Endothelial cell of umbilical vein (primary cell): ENCODE data around the gene KIAA1614. TPM values are rescaled to one million over a fixed set of nuclear protein-coding genes. Genes with fewer than 3 reads are reported as not detected.

Experiments
- BruUV-seq: library from RNA; stranded (reverse); fragments of 400-500 nt; replicated peaks from 2 replicates; lab custom pipeline; 2021; lab: Mats Ljungman, UMichigan
- CTCF ChIA-PET: fragments of 300-600, 350-600 bp; sonication (Branson Sonifier 250); formaldehyde crosslinking; loops from one replicate; lab custom pipeline; 2021; ENCODE audit warnings: antibody characterized with exemption, inconsistent platforms; lab: Charles Lee
- POLR2A ChIA-PET: fragments of 300-600, 350-600 bp; sonication (Branson Sonifier 250); formaldehyde crosslinking; loops from one replicate; lab custom pipeline; 2021; ENCODE audit warnings: antibody characterized with exemption, inconsistent platforms; lab: Charles Lee
- DNase-seq: peaks from one replicate; pipeline ENCODE4 v3.0.0-alpha.2; 2011; ENCODE audit warnings: low read depth, low spot score
- FAIRE-seq: peaks from 2 replicates; lab custom pipeline; 2011; peaks lifted over from hg19 to GRCh38; lab: Jason Lieb, UNC
- H2AFZ ChIP-seq: 2 replicates; pipeline ENCODE4 v1.6.0; 2012; ENCODE audit warnings: low read depth, low read length, control low read depth, inconsistent platforms
- H3K27ac ChIP-seq: 2 replicates; pipeline ENCODE4 v1.5.1; 2011; ENCODE audit warnings: low read depth, mild to moderate bottlenecking, control low read depth, low read length, moderate library complexity; ENCODE audit not compliant: insufficient read depth
- H3K27me3 ChIP-seq, 2 experiments: 2 replicates each; pipeline versions ENCODE4 v1.6.0 to v1.6.1; 2011; ENCODE audit warnings: low read length in 2 of 2, mixed read lengths in 1 of 2; ENCODE audit not compliant: control insufficient read depth in 2 of 2, insufficient read depth in 2 of 2
- H3K36me3 ChIP-seq, 2 experiments: 2 replicates in 1 of 2; 3 replicates in 1 of 2; pipeline ENCODE4 v1.5.1; 2011; ENCODE audit warnings: low read length in 2 of 2, mild to moderate bottlenecking in 1 of 2, moderate library complexity in 1 of 2; ENCODE audit not compliant: control insufficient read depth in 2 of 2, insufficient read depth in 2 of 2; ENCODE audit errors: extremely low read depth in 1 of 2
- H3K4me1 ChIP-seq: 3 replicates; pipeline ENCODE4 v1.5.1; 2011; ENCODE audit warnings: mild to moderate bottlenecking, low read length; ENCODE audit not compliant: control insufficient read depth, insufficient read depth; ENCODE audit errors: extremely low read depth
- H3K4me2 ChIP-seq: 2 replicates; pipeline ENCODE4 v1.6.1; 2011; ENCODE audit warnings: low read length, control low read depth, mixed read lengths; ENCODE audit not compliant: insufficient read depth
- H3K4me3 ChIP-seq, 3 experiments: fragments of 200-600 bp in 1 of 3; sonication (generic), shearing (Covaris generic) in 1 of 3; replicated peaks in 1 of 3; 2 replicates each; pipeline ENCODE4 v1.5.1; 2011 to 2016; ENCODE audit warnings: control low read depth in 3 of 3, low read length in 3 of 3, mild to moderate bottlenecking in 2 of 3, inconsistent platforms in 1 of 3, low read depth in 1 of 3, moderate library complexity in 1 of 3; ENCODE audit not compliant: insufficient read depth in 1 of 3
- H3K79me2 ChIP-seq: 2 replicates; pipeline ENCODE4 v1.6.0; 2012; ENCODE audit warnings: low read length, inconsistent platforms; ENCODE audit not compliant: control insufficient read depth, insufficient read depth
- H3K9ac ChIP-seq: replicated peaks from 2 replicates; pipeline ENCODE3; 2011; ENCODE audit warnings: low read length, control low read depth; ENCODE audit not compliant: insufficient read depth; ENCODE audit errors: extremely low read depth
- H3K9me1 ChIP-seq: replicated peaks from 3 replicates; pipeline ENCODE4 v1.6.0; 2011; ENCODE audit warnings: mild to moderate bottlenecking, low read length; ENCODE audit not compliant: control insufficient read depth, insufficient read depth; ENCODE audit errors: extremely low read depth
- H3K9me3 ChIP-seq: replicated peaks from 2 replicates; pipeline ENCODE4 v1.5.1; 2012; ENCODE audit warnings: low read length, inconsistent platforms; ENCODE audit not compliant: control insufficient read depth, insufficient read depth
- H4K20me1 ChIP-seq: replicated peaks from 2 replicates; pipeline ENCODE3; 2011; ENCODE audit warnings: mild to moderate bottlenecking, low read length; ENCODE audit not compliant: control insufficient read depth, insufficient read depth; ENCODE audit errors: extremely low read depth
- CTCF ChIP-seq, 2 donors: IDR thresholded peaks; 1 replicate in 1 of 2; 2 replicates in 1 of 2; pipeline ENCODE4 v1.5.1; 2011; ENCODE audit warnings: low read length in 2 of 2, mild to moderate bottlenecking in 2 of 2, moderate library complexity in 2 of 2, control low read depth in 1 of 2, inconsistent platforms in 1 of 2, low read depth in 1 of 2; ENCODE audit not compliant: insufficient read depth in 1 of 2; ENCODE audit errors: extremely low read depth in 1 of 2
- EZH2 ChIP-seq: IDR thresholded peaks from 2 replicates; pipeline ENCODE4 v1.6.1; 2012; ENCODE audit warnings: borderline replicate concordance, low read depth, mild to moderate bottlenecking, moderate library complexity, low read length, inconsistent platforms; ENCODE audit not compliant: severe bottlenecking
- FOS ChIP-seq: IDR thresholded peaks from 2 replicates; pipeline ENCODE4 v1.6.1; 2011; ENCODE audit warnings: mild to moderate bottlenecking, low read length, moderate library complexity, borderline replicate concordance; ENCODE audit not compliant: insufficient read depth
- GATA2 ChIP-seq: IDR thresholded peaks from 2 replicates; pipeline ENCODE4 v1.7.0; 2011; ENCODE audit warnings: low read depth, mild to moderate bottlenecking, moderate library complexity, mixed read lengths, low read length; ENCODE audit not compliant: insufficient read length, insufficient read depth
- JUN ChIP-seq: IDR thresholded peaks from 2 replicates; pipeline ENCODE4 v1.6.1; 2011; ENCODE audit warnings: borderline replicate concordance, low read depth; ENCODE audit not compliant: insufficient read length, insufficient read depth
- MAX ChIP-seq: IDR thresholded peaks from 2 replicates; pipeline ENCODE4 v1.6.1; 2011; ENCODE audit not compliant: insufficient read depth, insufficient read length
- MYC ChIP-seq: IDR thresholded peaks from one replicate; pipeline ENCODE4 v1.6.1; 2011; ENCODE audit warnings: mild to moderate bottlenecking, low read depth, low read length
- POLR2A ChIP-seq: IDR thresholded peaks from 2 replicates; pipeline ENCODE4 v1.6.1; 2012; ENCODE audit warnings: low read depth, mild to moderate bottlenecking, control low read depth, low read length
- POLR2AphosphoS5 ChIP-seq: IDR thresholded peaks from 2 replicates; pipeline ENCODE4 v1.6.1; 2012; ENCODE audit warnings: low read depth, mild to moderate bottlenecking, control low read depth, low read length, moderate library complexity; ENCODE audit not compliant: insufficient read depth
- dilution Hi-C: fragments of 300-500 bp; cut with MboI; formaldehyde crosslinking; loops from one replicate; pipeline ENCODE4 v1.15.0; 2019; ENCODE audit warnings: low sequenced_read_pairs; ENCODE audit not compliant: extremely low pct_ligation_motif_present
- intact Hi-C: fragments of 100-400 bp; cut with micrococcal nuclease; formaldehyde crosslinking; loops from one replicate; pipeline ENCODE4 v1.10.0; 2022
- polyA plus RNA-seq, 4 experiments: library from polyadenylated mRNA; depleted of rRNA in 3 of 4; stranded (reverse) in 3 of 4; unstranded in 1 of 4; fragments of >200 nt; gene quantifications; 2 replicates each; pipeline versions ENCODE4 v1.2.1 to v1.2.3, GENCODE V29; 2011 to 2012; ENCODE audit warnings: missing spikeins in 1 of 4
- total RNA-seq: library from RNA; stranded (reverse); gene quantifications from 2 replicates; pipeline ENCODE4 v1.2.3, GENCODE V29; 2021

The KIAA1614 gene
- total and polyA plus RNA-seq, 2 donors (not counting 3 experiments of a cell fraction or from before 2014, with no cell fraction given), result 1.0 to 2.0 TPM

- Histone ChIP-seq H3K4me2 (no peak overlapping the region), H3K4me3 (no peak overlapping the region), H3K27ac (no peak overlapping the region), H3K4me1 (no peaks in the 10 kb centered on the region), H3K9ac (no peak overlapping the region), H3K79me2 (no peaks in the 10 kb centered on the region), H3K27me3 (no peaks in the 10 kb centered on the region), H3K9me1 (no peaks in the 10 kb centered on the region), H2AFZ (no peak overlapping the region), H4K20me1 (no peaks in the 10 kb centered on the region), H3K9me3 (no peaks in the 10 kb centered on the region), H3K36me3 (no peaks in the 10 kb centered on the region)
- ChIA-PET CTCF (interaction anchor here (0.9 to 3.2 kb wide), 2 partner anchors 10 to 43 kb away, joined by 3 to 18 read pairs; no protein-coding TSS in a partner anchor), POLR2A (no interaction called here)
- no peak for FAIRE-seq
- intact Hi-C loops, result no loop called here
- no peak for DNase-seq
- dilution Hi-C loops, result no loop called here
- TF ChIP-seq JUN, result no peak
- TF ChIP-seq POLR2AphosphoS5, result no peak
- no peak for TF ChIP-seq POLR2A
- TF ChIP-seq FOS, result no peak
- TF ChIP-seq CTCF (IDR thresholded peaks at IDR 0.05; ENCODE audit: extremely low read depth in 1 of 2, insufficient read depth in 1 of 2, low read depth in 1 of 2, low read length in 2 of 2), result no peak
- no TSS peak for BruUV-seq
These were observed 12.2 kb downstream of the KIAA1614 start for GRCh38 chr1:180924939-180925338.

- BruUV-seq, result no TSS peak
- dilution Hi-C loops (no loop called here), intact Hi-C loops (no loop called here)
- Histone ChIP-seq H3K4me1 (no peaks in the 10 kb centered on the region), H3K9ac (no peak overlapping the region), H3K27ac (no peak overlapping the region), H2AFZ (no peak overlapping the region), H3K36me3 (no peaks in the 10 kb centered on the region), H3K4me3 (no peak overlapping the region), H3K9me1 (no peaks in the 10 kb centered on the region), H3K4me2 (no peak overlapping the region), H3K27me3 (no peaks in the 10 kb centered on the region), H3K79me2 (no peaks in the 10 kb centered on the region), H3K9me3 (no peaks in the 10 kb centered on the region), H4K20me1 (no peaks in the 10 kb centered on the region)
- no peak for TF ChIP-seq POLR2A
- TF ChIP-seq CTCF (IDR thresholded peaks at IDR 0.05; ENCODE audit: extremely low read depth in 1 of 2, insufficient read depth in 1 of 2, low read depth in 1 of 2, low read length in 2 of 2), result no peak
- TF ChIP-seq MAX, result no peak
- no peak for TF ChIP-seq GATA2
- TF ChIP-seq POLR2AphosphoS5, result no peak
- no peak for TF ChIP-seq FOS
- no peak for TF ChIP-seq MYC
- TF ChIP-seq JUN, result no peak
- TF ChIP-seq EZH2, result no peak
- DNase-seq, result no peak
- no peak for FAIRE-seq
- ChIA-PET CTCF (interaction anchor here (0.9 to 3.2 kb wide), 3 partner anchors 11 to 44 kb away, joined by 3 to 18 read pairs (median 3); no protein-coding TSS in a partner anchor), POLR2A (interaction anchor here (0.6 kb wide), 1 partner anchor 163 kb away, joined by 5 read pairs; no protein-coding TSS in a partner anchor)
These were observed 12.9 kb downstream of the KIAA1614 start for GRCh38 chr1:180925471-180926051.
